IMR-90 (cell line): Measurements from ENCODE around the gene MYRFL. TPM values are rescaled to one million over a fixed set of nuclear protein-coding genes. Genes with fewer than 3 reads are reported as not detected.

Source experiments
- ATAC-seq: fragments of 200-7000 bp; cut with Tn5 transposase; 2 replicates; pipeline ENCODE4 v1.9.1; 2020; ENCODE audit warnings: low read depth, mild to moderate bottlenecking, moderate library complexity
- BruUV-seq: library from RNA; stranded (reverse); fragments of 400-500 nt; replicated peaks from 2 replicates; lab custom pipeline; 2021; lab: Mats Ljungman, UMichigan
- CTCF ChIA-PET: fragments of 300-600 bp; formaldehyde crosslinking; extraction: SDS; loops from one replicate; lab custom pipeline; 2021; ENCODE audit warnings: antibody characterized with exemption; lab: Yijun Ruan, JAX
- POLR2A ChIA-PET: fragments of 300-600 bp; sonication (Branson Sonifier 250); formaldehyde crosslinking; loops from one replicate; lab custom pipeline; 2022; ENCODE audit warnings: antibody characterized with exemption; ENCODE audit not compliant: unreplicated experiment; lab: Charles Lee
- DNase-seq: peaks from one replicate; pipeline ENCODE4 v3.0.0; 2013
- H2AFZ ChIP-seq: replicated peaks from 2 replicates; pipeline ENCODE3; 2013; ENCODE audit warnings: low read length, mild to moderate bottlenecking; ENCODE audit not compliant: poor library complexity
- H2AK5ac ChIP-seq: 2 replicates; pipeline ENCODE4 v1.6.1; 2013; ENCODE audit warnings: low read depth, low read length, inconsistent platforms
- H2AK9ac ChIP-seq: replicated peaks from 2 replicates; pipeline ENCODE3; 2013; ENCODE audit warnings: mild to moderate bottlenecking, low read depth, low read length, moderate library complexity; ENCODE audit not compliant: poor library complexity
- H2BK120ac ChIP-seq: 2 replicates; pipeline ENCODE4 v1.6.1; 2013; ENCODE audit warnings: low read depth, low read length, inconsistent platforms
- H2BK15ac ChIP-seq: 3 replicates; pipeline ENCODE4 v1.6.1; 2013; ENCODE audit warnings: low read depth, low read length, inconsistent platforms
- H2BK20ac ChIP-seq: 2 replicates; pipeline ENCODE4 v1.6.1; 2013; ENCODE audit warnings: low read depth, mild to moderate bottlenecking, inconsistent platforms, low read length, moderate library complexity
- H2BK5ac ChIP-seq: 2 replicates; pipeline ENCODE4 v1.6.1; 2013; ENCODE audit warnings: mild to moderate bottlenecking, low read depth, low read length, inconsistent platforms; ENCODE audit not compliant: poor library complexity, severe bottlenecking
- H3K14ac ChIP-seq: replicated peaks from 2 replicates; pipeline ENCODE4 v1.6.1; 2013; ENCODE audit warnings: low read depth, low read length, inconsistent platforms
- H3K18ac ChIP-seq: 2 replicates; pipeline ENCODE4 v1.6.1; 2013; ENCODE audit warnings: low read depth, low read length, control low read depth
- H3K23ac ChIP-seq: 2 replicates; pipeline ENCODE4 v1.6.1; 2013; ENCODE audit warnings: low read depth, low read length, inconsistent platforms
- H3K27ac ChIP-seq: 2 replicates; pipeline ENCODE4 v1.5.1; 2013; ENCODE audit warnings: mild to moderate bottlenecking, control low read depth, low read length; ENCODE audit not compliant: insufficient read depth
- H3K27me3 ChIP-seq: 2 replicates; pipeline ENCODE4 v1.6.1; 2013; ENCODE audit warnings: low read length; ENCODE audit not compliant: control insufficient read depth, insufficient read depth
- H3K36me3 ChIP-seq: 2 replicates; pipeline ENCODE4 v1.6.1; 2013; ENCODE audit warnings: low read length, mixed read lengths; ENCODE audit not compliant: control insufficient read depth, insufficient read depth
- H3K4ac ChIP-seq: 2 replicates; pipeline ENCODE4 v1.6.1; 2013; ENCODE audit warnings: low read depth, low read length, inconsistent platforms
- H3K4me1 ChIP-seq: 2 replicates; pipeline ENCODE4 v1.6.1; 2013; ENCODE audit warnings: low read length, mixed read lengths; ENCODE audit not compliant: control insufficient read depth, insufficient read depth
- H3K4me2 ChIP-seq: 2 replicates; pipeline ENCODE4 v1.6.1; 2013; ENCODE audit warnings: low read depth, mild to moderate bottlenecking, control low read depth, low read length, moderate library complexity
- H3K4me3 ChIP-seq: 2 replicates; pipeline ENCODE4 v1.5.1; 2013; ENCODE audit warnings: low read depth, mild to moderate bottlenecking, control low read depth, low read length, moderate library complexity; ENCODE audit not compliant: insufficient read depth
- H3K56ac ChIP-seq: 2 replicates; pipeline ENCODE4 v1.6.1; 2013; ENCODE audit warnings: low read length, inconsistent platforms; ENCODE audit not compliant: insufficient read depth; ENCODE audit errors: extremely low read depth
- H3K79me1 ChIP-seq, 2 experiments: 2 replicates each; pipeline ENCODE4 v1.6.1; 2013; ENCODE audit warnings: low read length in 2 of 2, inconsistent platforms in 1 of 2, low read depth in 1 of 2
- H3K9ac ChIP-seq: 2 replicates; pipeline ENCODE4 v1.6.1; 2013; ENCODE audit warnings: low read depth, low read length, control low read depth
- H3K9me1 ChIP-seq: 2 replicates; pipeline ENCODE4 v1.6.1; 2013; ENCODE audit warnings: low read length, inconsistent platforms; ENCODE audit not compliant: insufficient read depth
- H3K9me3 ChIP-seq: 2 replicates; pipeline ENCODE4 v1.6.1; 2013; ENCODE audit warnings: low read length; ENCODE audit not compliant: control insufficient read depth, insufficient read depth
- H4K20me1 ChIP-seq: 2 replicates; pipeline ENCODE4 v1.6.1; 2013; ENCODE audit warnings: low read length, inconsistent platforms; ENCODE audit not compliant: insufficient read depth
- H4K5ac ChIP-seq: 2 replicates; pipeline ENCODE4 v1.6.1; 2013; ENCODE audit warnings: mild to moderate bottlenecking, low read depth, low read length, control low read depth
- H4K8ac ChIP-seq, 2 experiments: 2 replicates each; pipeline ENCODE4 v1.6.1; 2013; ENCODE audit warnings: low read depth in 2 of 2, low read length in 2 of 2, control low read depth in 1 of 2, inconsistent platforms in 1 of 2
- H4K91ac ChIP-seq: 2 replicates; pipeline ENCODE4 v1.6.1; 2013; ENCODE audit warnings: low read depth, low read length, inconsistent platforms; ENCODE audit not compliant: insufficient read depth
- BHLHE40 ChIP-seq: fragments of 150-350 bp; IDR thresholded peaks from 2 replicates; pipeline ENCODE4 v1.6.1; 2016; ENCODE audit warnings: mild to moderate bottlenecking, low read depth, low read length
- CEBPB ChIP-seq: IDR thresholded peaks from 2 replicates; pipeline ENCODE4 v1.6.1; 2012; ENCODE audit warnings: low read depth, low read length, improper control_type of control experiment
- CHD1 ChIP-seq: IDR thresholded peaks from 2 replicates; pipeline ENCODE4 v1.6.1; 2012; ENCODE audit warnings: low read depth, low read length, improper control_type of control experiment
- FOS ChIP-seq: fragments of 150-350 bp; IDR thresholded peaks from 2 replicates; pipeline ENCODE4 v1.6.1; 2016; ENCODE audit warnings: low read depth, low read length
- MAFK ChIP-seq: IDR thresholded peaks from 2 replicates; pipeline ENCODE4 v1.6.1; 2012; ENCODE audit warnings: low read depth, low read length, improper control_type of control experiment
- MAZ ChIP-seq: IDR thresholded peaks from 2 replicates; pipeline ENCODE4 v1.6.1; 2012; ENCODE audit warnings: low read depth, mild to moderate bottlenecking, low read length, improper control_type of control experiment, moderate library complexity, borderline replicate concordance
- MXI1 ChIP-seq: IDR thresholded peaks from 2 replicates; pipeline ENCODE4 v1.6.1; 2012; ENCODE audit warnings: low read depth, mild to moderate bottlenecking, low read length, moderate library complexity, borderline replicate concordance
- NFE2L2 ChIP-seq: fragments of 150-350 bp; IDR thresholded peaks from 2 replicates; pipeline ENCODE4 v1.6.1; 2016; ENCODE audit warnings: low read depth, mild to moderate bottlenecking, low read length
- POLR2A ChIP-seq: IDR thresholded peaks from 2 replicates; pipeline ENCODE4 v1.6.1; 2012; ENCODE audit warnings: mild to moderate bottlenecking, low read depth, low read length
- RAD21 ChIP-seq: IDR thresholded peaks from 2 replicates; pipeline ENCODE4 v1.6.1; 2012; ENCODE audit warnings: low read length, improper control_type of control experiment
- RCOR1 ChIP-seq: IDR thresholded peaks from 2 replicates; pipeline ENCODE4 v1.6.1; 2012; ENCODE audit warnings: mild to moderate bottlenecking, low read length, improper control_type of control experiment; ENCODE audit not compliant: insufficient replicate concordance
- RFX5 ChIP-seq: IDR thresholded peaks from 2 replicates; pipeline ENCODE4 v1.8.0; 2012; ENCODE audit warnings: low read depth, mild to moderate bottlenecking, low read length, moderate library complexity
- SMC3 ChIP-seq: fragments of 150-350 bp; IDR thresholded peaks from 2 replicates; pipeline ENCODE4 v1.6.1; 2016; ENCODE audit warnings: low read depth, mild to moderate bottlenecking, antibody characterized with exemption, low read length, moderate library complexity
- USF2 ChIP-seq: fragments of 150-350 bp; IDR thresholded peaks from 2 replicates; pipeline ENCODE4 v1.6.1; 2017; ENCODE audit warnings: mild to moderate bottlenecking, antibody characterized with exemption, low read length, low read depth
- WGBS, 2 experiments: methylation state at CpG; one replicate each; pipeline versions ENCODE4 v1.1.5 to v1.1.7; 2013; ENCODE audit warnings: missing lambda C conversion rate in 2 of 2; ENCODE audit not compliant: insufficient read length in 1 of 2; ENCODE audit errors: extremely low coverage in 2 of 2; 5-methylcytosine and 5-hydroxymethylcytosine counted together
- dilution Hi-C: fragments of 300-500 bp; cut with HindIII; formaldehyde crosslinking; loops from one replicate; pipeline ENCODE4 v1.14.3; 2018; ENCODE audit warnings: low sequenced_read_pairs; ENCODE audit not compliant: unreplicated experiment
- in situ Hi-C: fragments of 300-500 bp; cut with MboI; formaldehyde crosslinking; loops from 3 replicates; pipeline ENCODE4 v1.14.3; 2019; ENCODE audit warnings: low sequenced_read_pairs, inconsistent platforms, mixed read lengths
- intact Hi-C: fragments of 100-400 bp; cut with micrococcal nuclease; formaldehyde crosslinking; loops from 2 replicates; pipeline ENCODE4 v1.10.0; 2022
- polyA plus RNA-seq, 3 experiments: library from polyadenylated mRNA; depleted of rRNA; stranded (reverse); fragments of >200 nt; gene quantifications; 2 replicates each; pipeline ENCODE4 v1.2.3, GENCODE V29; 2012; ENCODE audit warnings: low replicate concordance in 1 of 3
- total RNA-seq: library from RNA; depleted of rRNA; stranded (reverse); fragments of >200 nt; gene quantifications from 2 replicates; pipeline ENCODE4 v1.2.3, GENCODE V29; 2012
- TF ChIP-seq, protein P1 (sequence below): fragments of 150-350 bp; IDR thresholded peaks from 2 replicates; pipeline ENCODE4 v1.6.1; 2016; ENCODE audit warnings: low read depth, mild to moderate bottlenecking, low read length, moderate library complexity, borderline replicate concordance
- TF ChIP-seq, protein P2 (sequence below): conservative IDR thresholded peaks from 2 replicates; pipeline ENCODE4 v1.5.1; 2012; ENCODE audit warnings: mild to moderate bottlenecking, low read depth, low read length, improper control_type of control experiment

Gene MYRFL
- total and polyA plus RNA-seq, 2 of the 4 experiments (the other 2 are of a cell fraction): not detected

DNA sequence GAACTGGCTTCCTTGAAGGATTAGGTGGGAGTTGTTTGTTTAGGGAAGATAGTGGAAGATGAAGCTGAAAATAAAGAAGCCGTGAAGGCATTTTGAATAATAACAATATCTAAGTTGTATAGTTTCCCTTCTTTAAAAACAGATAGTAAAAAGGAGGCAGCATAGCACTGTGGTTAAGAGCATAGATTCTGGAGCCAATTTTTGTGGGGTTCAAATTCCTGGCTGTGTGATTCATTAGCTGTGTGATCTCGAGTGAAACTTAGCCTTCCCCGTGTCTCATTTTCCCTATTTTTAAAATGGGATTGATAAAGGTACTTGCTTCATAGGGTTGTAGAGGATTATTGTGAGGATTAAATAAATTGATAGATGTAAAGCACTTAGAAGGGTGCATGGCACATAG is 104.5 kb downstream of the MYRFL start:
- intact Hi-C loops (no loop called here), dilution Hi-C loops (no loop called here), in situ Hi-C loops (no loop called here)
- no peak overlapping the region for H2AK9ac ChIP-seq
- H4K8ac ChIP-seq: no peak overlapping the region
- no peak overlapping the region for H3K14ac ChIP-seq
- H3K36me3 ChIP-seq: no peaks in the 10 kb centered on the region
- WGBS, 2 experiments: no CpG with 5 or more reads among the region's 3 CpGs
- no peak overlapping the region for H3K23ac ChIP-seq
- no peak overlapping the region for H3K18ac ChIP-seq
- no peak overlapping the region for H4K91ac ChIP-seq
- H2BK120ac ChIP-seq: no peak overlapping the region
- no peak overlapping the region for H3K27ac ChIP-seq
- H4K20me1 ChIP-seq: no peaks in the 10 kb centered on the region
- H2BK15ac ChIP-seq: no peak overlapping the region
- H2AK5ac ChIP-seq: no peak overlapping the region
- no peak overlapping the region for H2AFZ ChIP-seq
- no peak overlapping the region for H2BK5ac ChIP-seq
- no peak overlapping the region for H3K4ac ChIP-seq
- no peak overlapping the region for H3K4me2 ChIP-seq
- TF ChIP-seq FOS: no peak
- TF ChIP-seq CHD1: no peak
- TF ChIP-seq USF2: no peak
- no peak for TF ChIP-seq RCOR1
- TF ChIP-seq, protein P1, sequence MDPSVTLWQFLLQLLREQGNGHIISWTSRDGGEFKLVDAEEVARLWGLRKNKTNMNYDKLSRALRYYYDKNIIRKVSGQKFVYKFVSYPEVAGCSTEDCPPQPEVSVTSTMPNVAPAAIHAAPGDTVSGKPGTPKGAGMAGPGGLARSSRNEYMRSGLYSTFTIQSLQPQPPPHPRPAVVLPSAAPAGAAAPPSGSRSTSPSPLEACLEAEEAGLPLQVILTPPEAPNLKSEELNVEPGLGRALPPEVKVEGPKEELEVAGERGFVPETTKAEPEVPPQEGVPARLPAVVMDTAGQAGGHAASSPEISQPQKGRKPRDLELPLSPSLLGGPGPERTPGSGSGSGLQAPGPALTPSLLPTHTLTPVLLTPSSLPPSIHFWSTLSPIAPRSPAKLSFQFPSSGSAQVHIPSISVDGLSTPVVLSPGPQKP: no peak
- TF ChIP-seq POLR2A: no peak
- TF ChIP-seq, protein P2, sequence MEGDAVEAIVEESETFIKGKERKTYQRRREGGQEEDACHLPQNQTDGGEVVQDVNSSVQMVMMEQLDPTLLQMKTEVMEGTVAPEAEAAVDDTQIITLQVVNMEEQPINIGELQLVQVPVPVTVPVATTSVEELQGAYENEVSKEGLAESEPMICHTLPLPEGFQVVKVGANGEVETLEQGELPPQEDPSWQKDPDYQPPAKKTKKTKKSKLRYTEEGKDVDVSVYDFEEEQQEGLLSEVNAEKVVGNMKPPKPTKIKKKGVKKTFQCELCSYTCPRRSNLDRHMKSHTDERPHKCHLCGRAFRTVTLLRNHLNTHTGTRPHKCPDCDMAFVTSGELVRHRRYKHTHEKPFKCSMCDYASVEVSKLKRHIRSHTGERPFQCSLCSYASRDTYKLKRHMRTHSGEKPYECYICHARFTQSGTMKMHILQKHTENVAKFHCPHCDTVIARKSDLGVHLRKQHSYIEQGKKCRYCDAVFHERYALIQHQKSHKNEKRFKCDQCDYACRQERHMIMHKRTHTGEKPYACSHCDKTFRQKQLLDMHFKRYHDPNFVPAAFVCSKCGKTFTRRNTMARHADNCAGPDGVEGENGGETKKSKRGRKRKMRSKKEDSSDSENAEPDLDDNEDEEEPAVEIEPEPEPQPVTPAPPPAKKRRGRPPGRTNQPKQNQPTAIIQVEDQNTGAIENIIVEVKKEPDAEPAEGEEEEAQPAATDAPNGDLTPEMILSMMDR: no peak
- no peak for TF ChIP-seq MAFK
- no peak for TF ChIP-seq MXI1
- no peak for TF ChIP-seq NFE2L2
- no peak for TF ChIP-seq BHLHE40
- TF ChIP-seq RFX5: no peak
- no peak for TF ChIP-seq SMC3
- no peak for TF ChIP-seq RAD21
- no peak for TF ChIP-seq CEBPB
- no peak for TF ChIP-seq MAZ
- ATAC-seq (no peak; the same call in 1 of the 2 replicates), DNase-seq (peak; percentile 6)
- no peak overlapping the region for H3K9ac ChIP-seq
- H3K4me1 ChIP-seq: no peaks in the 10 kb centered on the region
- no peak overlapping the region for H3K4me3 ChIP-seq
- no peak overlapping the region for H4K5ac ChIP-seq
- no peak overlapping the region for H3K56ac ChIP-seq
- no peak overlapping the region for H2BK20ac ChIP-seq
- POLR2A ChIA-PET: no interaction called here
- H3K9me1 ChIP-seq: no peaks in the 10 kb centered on the region
- no peaks in the 10 kb centered on the region for H3K79me1 ChIP-seq
- CTCF ChIA-PET: interaction anchor here (0.6 kb wide), 1 partner anchor 14 kb away, joined by 3 read pairs; no protein-coding TSS in a partner anchor
- no peaks in the 10 kb centered on the region for H3K9me3 ChIP-seq
- BruUV-seq: no TSS peak
- no peaks in the 10 kb centered on the region for H3K27me3 ChIP-seq
